GM21786 (cell line): ENCODE results near the gene PGPEP1.
"Not testable (repeated sequence)": the region's sequence is repeated elsewhere in the genome, so short reads cannot be mapped to it uniquely, and the experiment has no call there.

Source experiments
- ATAC-seq: cut with Tn5 transposase; IDR thresholded peaks from one replicate; pipeline ENCODE4 v1.9.1; 2021; ENCODE audit not compliant: unreplicated experiment

PGPEP1 gene

DNA sequence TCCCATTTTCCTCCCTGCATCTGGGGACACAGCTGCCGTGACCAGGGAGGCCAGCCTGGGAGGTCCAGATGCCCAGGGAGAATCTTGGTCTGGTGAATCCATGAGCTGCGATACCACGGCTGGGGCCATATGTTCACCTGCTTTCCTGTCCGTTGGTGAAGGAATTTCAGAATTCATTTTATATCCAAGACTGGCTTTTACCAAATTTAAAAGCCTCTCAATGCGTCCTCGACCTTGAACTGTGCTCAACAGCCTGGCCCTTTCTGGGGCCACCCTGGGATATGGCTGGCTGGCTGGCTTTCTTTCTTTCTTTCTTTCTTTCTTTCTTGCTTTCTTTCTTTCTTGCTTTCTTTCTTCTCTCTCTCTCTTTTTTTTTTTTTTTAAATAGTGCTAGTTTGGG, 23.4 kb downstream of the PGPEP1 start:
- ATAC-seq, result no peak

DNA sequence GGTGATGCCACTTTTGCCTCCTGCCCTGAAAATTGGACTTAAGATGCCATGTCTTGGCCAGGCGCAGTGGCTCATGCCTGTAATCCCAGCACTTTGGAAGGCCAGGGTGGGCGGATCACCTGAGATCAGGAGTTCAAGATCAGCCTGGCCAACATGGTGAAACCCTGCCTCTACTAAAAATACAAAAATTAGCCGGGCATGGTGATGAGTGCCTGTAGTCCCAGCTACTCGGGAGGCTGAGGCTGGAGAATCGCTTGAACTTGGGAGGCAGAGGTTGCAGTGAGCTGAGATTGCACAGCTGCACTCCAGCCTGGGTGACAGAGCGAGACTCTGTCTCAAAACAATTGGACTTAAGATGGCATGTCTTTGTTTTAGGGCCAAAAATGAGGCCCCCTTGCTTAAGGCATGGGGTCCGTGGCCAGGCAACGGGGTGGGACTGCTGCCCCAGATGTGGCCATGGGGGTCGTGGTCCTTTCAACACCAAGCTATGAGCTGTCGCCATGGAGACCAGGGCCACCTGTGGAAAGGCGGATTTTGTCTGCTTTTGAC, 24.0 kb downstream of the PGPEP1 start:
- ATAC-seq, result not testable (repeated sequence)

DNA sequence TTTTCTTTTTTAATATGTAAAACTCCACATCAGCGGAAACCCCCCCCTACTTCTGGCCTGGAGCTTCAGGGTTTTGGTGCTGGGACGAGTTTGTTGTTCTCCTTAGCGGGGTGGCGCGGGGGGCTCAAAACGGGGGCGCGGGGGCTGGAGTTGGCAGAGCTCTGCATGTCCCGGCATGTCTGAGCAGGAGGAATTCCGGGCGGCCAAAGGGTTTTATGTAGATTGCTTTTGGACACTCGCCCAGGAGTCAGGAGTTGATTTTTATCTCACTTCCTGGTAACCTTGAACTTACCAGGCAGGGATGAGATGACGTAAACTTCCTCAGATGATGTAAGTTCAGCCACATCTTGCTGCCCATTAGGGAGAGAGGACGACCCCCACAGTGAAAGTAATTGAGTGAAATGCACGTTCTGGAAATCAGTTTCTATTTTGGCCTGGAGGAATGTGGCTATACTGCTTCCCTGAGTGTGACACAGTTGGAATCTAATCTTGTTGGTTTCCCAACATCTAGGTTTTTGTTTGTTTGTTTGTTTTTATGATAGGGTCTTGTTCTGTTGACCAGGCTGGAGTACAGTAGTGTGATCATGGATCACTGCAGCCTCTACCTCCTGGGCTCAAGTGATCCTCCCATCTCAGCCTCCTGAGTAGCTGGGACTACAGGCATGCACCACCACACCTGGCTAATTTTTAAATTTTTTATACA, 24.6 kb downstream of the PGPEP1 start:
- ATAC-seq, result no peak

DNA sequence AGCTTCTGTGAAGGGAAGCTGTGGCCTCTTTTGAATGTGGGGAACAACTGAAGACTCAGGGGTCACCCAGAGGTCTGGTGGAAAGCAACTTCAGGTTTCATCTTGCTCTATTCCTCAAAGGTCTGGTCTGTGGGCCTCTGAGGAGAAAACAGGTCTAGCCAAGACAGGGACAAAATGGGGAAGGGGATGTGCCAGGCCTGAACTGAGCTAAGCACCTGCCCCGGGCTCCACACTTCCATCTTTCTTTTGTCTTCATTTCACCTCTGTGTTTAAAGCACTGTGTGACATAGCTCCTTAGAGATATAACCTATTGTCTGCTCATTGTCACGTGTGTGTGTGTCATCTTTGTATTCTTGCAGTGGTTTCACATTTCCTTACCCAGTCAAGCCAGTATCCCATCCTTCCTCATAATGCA, 25.6 kb downstream of the PGPEP1 start:
- no peak for ATAC-seq

DNA sequence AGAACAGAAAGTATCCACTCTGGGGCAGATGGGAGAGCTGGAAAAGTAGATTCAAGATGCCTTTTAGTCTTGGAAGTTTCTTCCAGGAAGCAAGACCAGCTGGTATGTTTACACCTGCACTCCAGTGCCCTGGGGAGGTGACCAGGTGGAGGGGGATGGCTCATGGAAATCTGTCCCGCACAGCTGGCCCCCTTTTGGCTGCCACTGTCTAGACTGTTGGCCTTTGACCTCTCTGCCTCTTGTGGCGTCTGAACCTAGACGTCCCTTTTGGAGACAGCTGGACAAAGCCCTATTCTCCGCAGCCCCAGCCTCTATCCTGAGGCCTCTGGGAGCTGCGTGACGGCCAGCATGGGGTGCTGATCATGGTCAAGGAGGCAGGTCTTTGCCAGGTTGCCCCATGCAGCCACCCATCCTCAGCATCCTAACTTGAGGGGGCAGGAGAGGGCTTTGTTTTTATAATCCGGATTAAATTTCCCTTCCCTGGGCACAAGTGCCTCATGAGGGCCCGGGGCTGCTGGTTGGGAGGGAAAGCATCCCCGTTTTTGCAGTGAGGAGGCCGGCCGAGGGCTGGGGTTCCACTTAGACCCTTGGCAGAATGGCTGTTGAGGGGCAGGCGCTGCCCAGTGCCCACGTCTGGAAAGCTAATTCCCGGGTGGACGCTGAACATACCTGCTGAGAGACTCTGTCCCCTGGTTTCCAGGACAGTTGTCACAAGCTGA, 28.3 kb downstream of the PGPEP1 start:
- ATAC-seq, result no peak

DNA sequence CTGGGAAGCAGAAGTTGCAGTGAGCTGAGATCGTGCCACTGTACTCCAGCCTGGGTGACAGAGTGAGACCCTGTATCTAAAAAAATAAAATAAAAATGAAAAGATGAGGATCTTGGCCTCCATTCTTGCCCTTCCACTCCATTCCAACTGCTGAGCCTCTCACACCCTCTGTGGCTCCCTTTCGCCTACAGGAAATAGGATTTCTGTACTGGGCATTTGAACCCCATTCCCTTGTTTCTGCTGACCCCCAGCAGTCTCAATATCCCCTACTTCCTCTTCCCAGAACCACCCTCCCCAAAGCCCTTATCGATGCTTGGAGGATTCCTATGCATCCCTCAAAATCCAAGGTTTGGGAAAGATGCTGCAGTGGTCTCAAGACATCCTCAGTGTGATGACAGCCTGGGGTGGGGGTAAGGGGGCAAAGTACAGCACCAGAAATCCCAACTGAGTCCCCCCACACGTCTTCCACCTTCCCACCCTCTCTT, 33.1 kb downstream of the PGPEP1 start:
- no peak for ATAC-seq

DNA sequence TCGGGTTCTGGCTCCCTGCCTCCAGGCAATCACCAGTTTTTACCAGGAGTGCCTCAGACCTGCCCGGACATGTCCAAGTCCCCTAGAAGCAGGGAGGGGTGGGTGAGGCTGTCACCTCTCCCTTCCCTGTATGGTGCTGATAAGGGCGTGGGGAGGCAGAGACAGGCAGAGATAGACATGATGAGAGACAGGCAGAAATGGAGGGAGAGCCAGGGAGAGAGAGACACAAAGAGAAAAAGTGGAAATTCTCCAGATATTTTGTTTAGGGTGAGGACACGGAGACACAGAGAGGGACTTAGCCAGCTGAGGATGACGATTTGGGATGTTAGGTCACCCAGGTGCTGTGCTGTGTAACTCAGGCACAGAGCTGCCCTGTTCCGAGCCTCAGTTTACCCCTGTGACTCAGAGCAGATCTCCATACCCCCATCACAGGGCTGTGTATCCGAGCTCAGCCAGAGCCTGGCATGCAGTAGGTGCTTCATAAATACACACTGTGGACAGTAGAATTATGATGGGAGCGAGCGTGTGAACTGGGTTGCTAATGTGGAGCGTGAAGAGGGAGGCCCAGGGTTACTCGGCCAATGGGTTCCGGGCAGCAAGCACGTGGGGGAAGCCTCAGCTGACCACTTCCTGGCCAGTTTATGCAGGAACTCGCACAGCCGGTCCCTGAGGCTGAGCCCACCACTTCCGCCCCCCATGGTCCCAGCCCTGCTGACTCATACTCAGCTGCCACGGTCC, 33.7 kb downstream of the PGPEP1 start:
- ATAC-seq, result peak; percentile 83

DNA sequence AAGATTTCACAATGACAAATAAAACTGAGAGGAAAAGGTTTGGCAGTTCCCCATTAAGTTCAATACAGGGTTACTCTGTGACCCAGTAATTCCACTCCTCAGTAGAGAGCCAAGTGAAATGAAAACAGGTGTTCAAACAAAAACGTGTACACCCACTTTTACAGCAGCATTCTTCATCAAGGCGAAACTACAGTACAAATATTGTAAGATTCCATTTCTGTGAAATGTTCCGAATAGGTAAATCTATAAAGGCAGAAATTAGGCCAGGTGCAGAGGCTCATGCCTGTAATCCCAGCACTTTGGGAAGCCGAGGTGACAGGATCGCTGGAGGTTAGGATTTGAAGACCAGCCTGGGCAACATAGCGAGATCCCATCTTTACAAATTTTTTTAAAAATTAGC, 36.6 kb downstream of the PGPEP1 start:
- no peak for ATAC-seq

DNA sequence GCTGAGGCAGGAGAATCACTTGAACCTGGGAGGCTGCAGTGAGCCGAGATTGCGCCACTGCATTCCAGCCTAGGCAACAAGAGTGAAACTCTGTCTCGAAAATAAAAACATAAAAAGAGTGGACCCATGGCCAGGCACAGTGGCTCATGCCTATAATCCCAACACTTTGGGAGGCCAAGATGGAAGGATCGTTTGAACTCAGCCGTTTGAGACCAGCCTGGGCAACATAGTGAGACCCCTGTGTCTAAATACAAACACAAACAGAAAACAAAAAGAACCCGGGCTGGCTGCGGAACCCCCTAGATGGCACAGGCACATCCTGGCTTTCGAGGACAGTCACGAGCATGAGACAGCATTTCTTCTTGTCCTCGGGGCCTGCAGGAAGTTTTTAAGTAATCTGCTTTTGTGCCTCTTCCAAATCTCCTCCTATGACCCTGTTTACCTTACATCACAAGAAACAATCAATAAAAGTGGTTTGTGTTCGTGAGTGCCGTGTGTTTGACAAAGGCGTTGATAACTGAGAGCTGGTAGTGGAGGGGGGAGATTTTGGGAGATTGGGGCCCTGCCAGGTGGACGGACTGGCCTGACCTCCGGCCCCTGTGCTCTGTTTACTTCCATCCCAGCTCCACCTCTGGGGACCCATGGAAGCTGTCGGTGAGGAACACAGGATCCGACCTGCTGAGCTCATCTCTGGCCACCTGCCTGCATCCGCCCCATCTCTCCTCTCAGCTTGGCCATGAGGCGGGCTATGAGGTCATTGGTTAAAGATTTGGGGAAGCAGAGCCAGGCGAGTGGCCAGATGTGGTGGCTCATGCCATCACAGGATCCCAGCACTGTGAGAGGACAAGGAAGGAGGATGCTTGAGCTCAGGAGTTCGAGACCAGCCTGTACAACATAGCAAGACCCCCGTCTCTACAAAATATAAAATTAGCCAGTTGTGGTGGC, 39.7 kb downstream of the PGPEP1 start:
- no peak for ATAC-seq

DNA sequence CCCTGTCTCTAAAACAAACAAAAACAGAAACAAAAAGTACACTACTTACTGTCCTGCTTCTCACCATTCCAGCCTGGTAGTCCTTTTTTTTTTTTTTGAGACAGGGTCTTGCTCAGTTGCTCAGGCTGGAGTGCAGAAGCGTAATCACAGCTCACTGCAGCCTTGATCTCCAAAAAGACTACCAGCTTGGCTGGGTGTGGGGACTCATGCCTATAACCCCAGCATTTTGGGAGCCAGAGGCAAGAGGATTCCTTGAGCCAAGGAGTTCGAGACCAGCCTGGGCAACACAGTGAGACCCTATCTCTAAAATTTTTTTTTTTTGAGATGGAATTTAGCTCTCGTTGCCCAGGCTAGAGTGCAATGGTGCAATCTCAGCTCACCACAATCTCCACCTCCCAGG, 40.4 kb downstream of the PGPEP1 start:
- no peak for ATAC-seq

DNA sequence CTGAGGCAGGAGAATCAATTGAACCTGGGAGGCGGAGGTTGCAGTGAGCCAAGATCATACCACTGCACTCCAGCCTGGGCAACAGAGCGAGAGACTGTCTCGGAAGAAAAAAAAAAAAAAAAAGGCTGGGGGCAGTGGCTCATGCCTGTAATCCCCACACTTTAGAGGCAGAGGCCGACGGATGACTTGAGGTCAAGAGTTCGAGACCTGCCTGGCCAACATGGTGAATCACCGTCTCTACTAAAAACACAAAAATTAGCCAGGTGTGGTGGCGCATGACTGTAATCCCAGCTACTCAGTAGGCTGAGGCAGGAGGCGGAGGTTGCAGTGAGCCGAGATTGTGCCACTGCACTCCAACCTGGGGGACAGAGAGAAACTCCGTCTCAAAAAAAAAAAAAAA, 43.2 kb downstream of the PGPEP1 start:
- ATAC-seq, result not testable (repeated sequence)

DNA sequence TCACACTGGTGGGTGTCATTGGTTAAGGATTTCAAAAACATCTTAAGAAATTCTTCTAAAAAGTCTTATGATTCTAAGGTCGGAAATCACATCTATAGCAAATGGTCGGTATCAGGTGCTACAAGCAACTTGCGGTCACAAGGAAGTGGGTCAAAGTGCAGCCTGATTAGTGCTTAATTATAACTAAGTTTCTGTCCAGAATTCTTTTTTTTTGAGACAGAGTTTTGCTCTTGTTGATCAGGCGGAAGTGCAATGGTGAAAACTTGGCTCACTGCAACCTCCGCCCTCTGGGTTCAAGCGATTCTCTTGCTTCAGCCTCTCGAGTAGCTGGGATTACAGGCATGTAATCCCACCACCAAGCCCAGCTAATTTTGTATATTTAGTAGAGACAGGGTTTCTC, 44.4 kb downstream of the PGPEP1 start:
- ATAC-seq, result no peak

DNA sequence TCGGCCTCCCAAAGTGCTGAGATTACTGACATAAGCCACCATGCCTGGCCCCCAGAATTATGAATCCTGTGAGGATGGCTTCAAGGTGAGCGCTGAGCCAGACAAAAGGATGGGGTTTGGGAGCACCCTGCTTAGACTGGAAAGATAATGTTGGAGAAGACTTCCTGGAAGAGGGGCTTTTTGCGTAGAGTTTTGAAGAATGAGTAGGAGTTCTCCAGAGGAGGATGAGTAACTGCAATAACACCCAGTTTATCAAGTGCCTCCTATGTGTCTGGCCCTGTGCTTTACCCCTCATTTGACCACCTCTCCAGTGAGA, 44.9 kb downstream of the PGPEP1 start:
- ATAC-seq, result no peak

DNA sequence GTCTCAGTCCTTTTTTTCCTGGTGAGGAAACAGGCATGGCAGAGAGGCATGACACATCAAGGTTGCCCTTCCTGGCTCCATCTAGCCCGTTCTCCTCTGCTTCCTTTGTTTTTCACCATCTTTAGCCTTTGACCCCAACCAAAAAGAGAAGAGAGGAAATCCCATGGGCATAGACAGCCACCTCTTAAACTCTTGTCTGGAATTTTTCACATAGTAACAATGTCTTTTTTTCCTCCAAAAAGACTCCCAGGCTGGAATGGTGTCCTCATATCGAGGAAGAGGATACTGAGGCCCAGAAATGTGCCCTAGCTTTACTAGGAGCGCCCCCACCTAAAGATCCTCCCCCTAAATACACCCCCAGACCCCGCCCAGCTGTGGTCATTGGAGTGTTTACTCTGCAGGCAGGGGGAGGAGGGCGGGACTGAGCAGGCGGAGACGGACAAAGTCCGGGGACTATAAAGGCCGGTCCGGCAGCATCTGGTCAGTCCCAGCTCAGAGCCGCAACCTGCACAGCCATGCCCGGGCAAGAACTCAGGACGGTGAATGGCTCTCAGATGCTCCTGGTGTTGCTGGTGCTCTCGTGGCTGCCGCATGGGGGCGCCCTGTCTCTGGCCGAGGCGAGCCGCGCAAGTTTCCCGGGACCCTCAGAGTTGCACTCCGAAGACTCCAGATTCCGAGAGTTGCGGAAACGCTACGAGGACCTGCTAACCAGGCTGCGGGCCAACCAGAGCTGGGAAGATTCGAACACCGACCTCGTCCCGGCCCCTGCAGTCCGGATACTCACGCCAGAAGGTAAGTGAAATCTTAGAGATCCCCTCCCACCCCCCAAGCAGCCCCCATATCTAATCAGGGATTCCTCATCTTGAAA, 45.5 kb downstream of the PGPEP1 start, which contains the start of gene GDF15:
TSS of gene GDF15 (plus strand) at position 484 of the 868 bp plus-strand sequence. CDS start at position 516, 32 bp downstream.
- ATAC-seq, result no peak

DNA sequence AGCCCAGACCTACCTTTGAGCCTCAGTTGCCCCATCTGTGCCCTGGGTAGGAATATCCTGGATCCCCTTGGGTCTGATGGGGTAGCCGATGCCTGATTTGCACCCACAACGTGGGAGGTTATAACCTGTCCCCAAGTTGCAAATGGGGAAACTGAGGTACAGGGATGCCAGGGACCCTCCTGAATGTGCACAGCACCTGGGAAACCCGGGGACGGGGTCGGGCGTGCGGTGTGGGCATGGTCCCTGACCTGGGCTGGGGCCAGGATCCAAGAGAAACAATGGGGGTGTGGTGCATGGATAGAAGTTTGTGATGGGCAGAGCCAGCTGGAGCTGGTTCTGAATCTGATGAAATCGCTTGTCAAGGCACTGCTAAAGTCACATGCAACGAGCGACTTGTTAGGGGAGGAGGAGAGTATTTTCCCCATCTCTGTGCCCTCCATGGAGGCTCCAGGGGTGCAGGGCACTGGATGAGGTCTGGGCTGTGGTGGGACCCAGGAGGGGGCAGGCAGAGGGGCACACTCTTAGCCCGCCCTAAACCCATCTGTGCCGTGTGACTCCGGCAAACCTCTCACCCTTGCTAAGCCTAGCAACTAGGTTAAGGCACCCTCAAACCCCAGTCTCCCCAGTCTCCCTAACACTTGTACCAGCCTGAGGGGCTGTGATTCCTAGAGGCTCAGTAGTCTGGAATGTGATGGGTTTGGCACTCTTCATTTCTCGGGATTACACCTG, 46.3 kb downstream of the PGPEP1 start:
- ATAC-seq, result no peak

DNA sequence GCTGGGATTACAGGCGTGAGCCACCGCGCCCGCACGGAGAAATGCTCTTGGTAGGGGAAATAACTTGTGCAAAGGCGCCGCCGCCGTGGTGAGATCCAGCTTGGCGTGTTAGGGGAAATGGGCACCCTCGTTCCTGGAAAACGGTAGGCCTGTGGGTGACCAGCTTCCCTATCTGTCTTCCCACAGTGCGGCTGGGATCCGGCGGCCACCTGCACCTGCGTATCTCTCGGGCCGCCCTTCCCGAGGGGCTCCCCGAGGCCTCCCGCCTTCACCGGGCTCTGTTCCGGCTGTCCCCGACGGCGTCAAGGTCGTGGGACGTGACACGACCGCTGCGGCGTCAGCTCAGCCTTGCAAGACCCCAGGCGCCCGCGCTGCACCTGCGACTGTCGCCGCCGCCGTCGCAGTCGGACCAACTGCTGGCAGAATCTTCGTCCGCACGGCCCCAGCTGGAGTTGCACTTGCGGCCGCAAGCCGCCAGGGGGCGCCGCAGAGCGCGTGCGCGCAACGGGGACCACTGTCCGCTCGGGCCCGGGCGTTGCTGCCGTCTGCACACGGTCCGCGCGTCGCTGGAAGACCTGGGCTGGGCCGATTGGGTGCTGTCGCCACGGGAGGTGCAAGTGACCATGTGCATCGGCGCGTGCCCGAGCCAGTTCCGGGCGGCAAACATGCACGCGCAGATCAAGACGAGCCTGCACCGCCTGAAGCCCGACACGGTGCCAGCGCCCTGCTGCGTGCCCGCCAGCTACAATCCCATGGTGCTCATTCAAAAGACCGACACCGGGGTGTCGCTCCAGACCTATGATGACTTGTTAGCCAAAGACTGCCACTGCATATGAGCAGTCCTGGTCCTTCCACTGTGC, 47.9 kb downstream of the PGPEP1 start:
- ATAC-seq, result peak; percentile 51

DNA sequence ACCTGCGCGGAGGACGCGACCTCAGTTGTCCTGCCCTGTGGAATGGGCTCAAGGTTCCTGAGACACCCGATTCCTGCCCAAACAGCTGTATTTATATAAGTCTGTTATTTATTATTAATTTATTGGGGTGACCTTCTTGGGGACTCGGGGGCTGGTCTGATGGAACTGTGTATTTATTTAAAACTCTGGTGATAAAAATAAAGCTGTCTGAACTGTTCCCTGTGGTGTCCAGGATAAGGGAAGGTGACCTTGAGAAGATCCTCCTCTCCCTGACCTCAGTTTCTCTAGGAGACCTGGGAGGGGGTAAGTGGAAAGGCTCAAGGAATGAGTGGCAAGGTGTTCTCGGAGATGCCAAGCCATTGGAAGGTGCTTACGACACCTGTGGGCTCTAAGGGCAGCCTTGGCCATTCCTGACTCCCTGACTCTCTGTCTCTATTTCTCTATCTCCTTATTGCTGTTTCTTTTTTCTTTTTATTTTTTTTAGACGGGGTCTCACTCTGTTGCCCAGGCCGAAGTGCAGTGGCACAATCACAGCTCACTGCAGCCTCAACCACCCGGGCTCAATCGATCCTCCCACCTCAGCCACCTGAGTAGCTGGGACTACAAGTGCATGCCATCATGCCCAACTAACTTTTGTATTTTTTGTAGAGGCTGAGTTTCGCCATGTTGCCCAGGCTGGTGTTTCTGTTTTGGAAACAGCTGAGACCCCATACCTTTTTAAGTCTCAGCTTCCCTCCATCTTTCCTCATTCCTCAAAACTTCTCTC, 48.7 kb downstream of the PGPEP1 start:
- no peak for ATAC-seq
